Stimulated activated CD4-positive, alpha-beta T cell treated with anti-CD3 and anti-CD28 coated beads, Interleukin-1b, Interleukin-23, amount 100 ng/mL, for 4 hours (primary cell): ENCODE data around the gene PCNT.
A peak's percentile ranks its signal among the peaks of the same experiment; 100 is the strongest.
"Not testable (repeated sequence)": the region's sequence is repeated elsewhere in the genome, so short reads cannot be mapped to it uniquely, and the experiment has no call there.

Experiments
- DNase-seq, 2 donors: peaks; one replicate each; pipeline ENCODE4 v3.0.0-alpha.2; 2020; ENCODE audit warnings: low read depth in 2 of 2

Gene PCNT

DNA sequence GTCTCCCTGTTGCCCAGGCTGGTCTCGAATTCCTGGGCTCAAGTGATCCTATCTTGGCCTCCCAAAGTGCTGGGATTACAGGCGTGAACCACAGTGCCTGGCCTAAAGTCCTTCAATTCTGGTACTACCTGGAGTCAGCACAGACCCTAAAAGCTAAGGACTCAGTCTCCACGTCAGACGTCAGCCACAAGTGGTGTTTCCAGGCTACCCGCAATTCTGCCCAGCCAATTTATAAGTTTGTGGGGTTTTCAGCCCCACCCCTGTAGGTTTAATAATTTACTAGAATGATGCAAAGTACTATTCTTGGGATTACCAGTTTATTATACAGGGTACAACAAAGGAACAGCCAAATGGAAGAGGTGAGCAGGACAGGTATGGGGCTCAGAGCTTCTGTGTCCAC is 124.2 kb downstream of the PCNT start:
- no peak for DNase-seq

GRCh38 chr21:46448855-46449254 is 124.9 kb downstream of the PCNT start:
- not testable (repeated sequence) for DNase-seq

- DNase-seq: no peak
Measured at GRCh38 chr21:46452710-46453109, 128.8 kb downstream of the PCNT start.

- DNase-seq: no peak
Measured at GRCh38 chr21:46454142-46454541, 130.2 kb downstream of the PCNT start.

GRCh38 chr21:46454634-46455390 is 130.9 kb downstream of the PCNT start:
- no peak for DNase-seq

- no peak for DNase-seq
Measured at GRCh38 chr21:46455575-46456385, 131.8 kb downstream of the PCNT start.

DNA sequence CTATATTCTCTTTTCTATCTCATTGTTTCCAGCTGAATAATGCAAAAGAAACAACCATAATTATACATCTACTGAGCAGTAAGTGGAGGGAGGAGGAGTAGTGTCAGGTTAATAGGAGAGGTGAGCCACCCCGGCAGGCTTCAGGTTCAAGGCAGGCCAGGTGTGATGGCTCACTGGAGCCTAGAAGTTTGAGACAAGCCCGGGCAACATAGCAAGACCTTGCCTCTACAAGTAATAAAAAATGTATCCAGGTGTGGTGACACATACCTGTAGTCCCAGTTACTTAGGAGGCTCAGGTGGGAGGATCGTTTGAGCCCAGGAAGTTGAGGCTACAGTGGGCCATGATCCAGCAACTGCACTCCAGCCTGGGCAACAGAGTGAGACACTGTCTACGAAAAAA is 132.8 kb downstream of the PCNT start:
- no peak for DNase-seq

- no peak for DNase-seq
Measured at GRCh38 chr21:46457801-46458314, 133.9 kb downstream of the PCNT start.

- peak; percentile 88 to 89 for DNase-seq
Measured at GRCh38 chr21:46458315-46459023, 134.5 kb downstream of the PCNT start, which contains the start of gene DIP2A. Gene DIP2A (plus strand): TSS chr21:46458891. CDS start chr21:46459132, 241 bp downstream.

DNA sequence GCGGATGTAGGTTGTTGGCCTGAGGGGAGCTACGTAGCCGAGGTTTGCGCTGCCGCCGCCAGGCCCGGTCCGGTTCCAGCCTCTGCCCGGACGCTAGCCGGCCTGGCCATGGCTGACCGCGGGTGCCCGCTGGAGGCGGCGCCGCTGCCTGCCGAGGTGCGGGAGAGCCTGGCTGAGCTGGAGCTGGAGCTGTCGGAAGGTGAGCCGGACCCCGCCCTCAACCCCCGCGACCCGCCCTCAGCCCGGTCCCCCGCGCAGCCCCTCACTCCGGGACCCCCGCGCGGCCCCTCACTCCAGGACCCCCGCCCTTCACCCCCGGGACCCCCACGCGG is 135.0 kb downstream of the PCNT start:
- DNase-seq: no peak

DNA sequence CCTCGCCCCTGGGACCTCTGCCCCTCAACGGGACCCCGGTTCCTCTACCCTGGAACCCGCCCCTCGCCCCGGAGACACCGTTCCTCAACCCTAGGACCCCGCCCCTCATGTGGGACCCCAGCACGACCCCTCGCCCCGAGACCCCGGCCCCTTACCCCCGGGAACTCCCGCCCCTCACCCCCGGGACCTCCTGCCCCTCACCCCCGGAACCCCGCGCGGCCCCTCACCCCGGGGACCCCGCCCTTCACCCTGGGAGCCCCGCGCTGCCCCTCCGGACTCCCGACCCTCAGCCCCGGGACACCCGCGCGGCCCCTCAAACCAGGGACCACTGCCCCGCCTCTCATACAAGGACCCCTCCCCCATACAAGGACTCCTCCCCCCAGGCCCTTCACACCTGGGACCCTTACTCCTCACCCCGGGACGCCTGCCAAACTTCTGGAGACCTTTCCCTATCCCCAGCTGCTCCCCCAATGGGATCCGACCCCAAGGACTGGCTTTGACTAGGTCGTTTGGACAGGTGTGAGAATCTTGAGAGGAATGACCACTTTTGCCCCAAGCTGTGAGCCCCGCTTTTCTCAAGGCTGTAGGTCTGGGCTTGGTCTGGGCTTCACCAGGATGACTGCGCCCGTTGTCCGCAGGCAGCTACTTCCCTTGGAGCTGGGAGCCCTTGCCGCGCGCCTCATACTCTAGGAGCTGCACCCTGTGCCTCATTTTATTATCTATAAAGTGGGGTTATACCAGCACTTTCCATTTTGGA is 135.6 kb downstream of the PCNT start:
- peak; percentile 4 to 5 for DNase-seq

DNA sequence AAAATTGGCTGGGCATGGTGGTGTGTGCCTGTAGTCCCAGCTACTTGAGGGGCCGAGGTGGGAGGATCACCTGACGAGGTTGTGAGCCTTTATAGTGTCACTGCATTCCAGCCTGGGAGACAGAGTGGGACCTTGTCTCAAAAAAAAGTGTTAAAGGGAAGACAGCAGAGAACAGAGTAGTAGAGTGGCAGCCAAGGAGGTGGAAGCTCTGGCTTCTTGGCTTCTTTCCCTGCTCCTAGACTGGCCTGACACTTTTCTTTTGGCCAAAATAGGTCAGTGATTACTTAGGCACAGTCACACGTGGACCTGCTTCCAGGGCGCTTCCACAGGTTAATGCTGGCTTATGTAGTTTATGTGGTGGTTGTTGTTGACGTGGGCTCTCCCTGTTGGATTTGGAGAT is 138.0 kb downstream of the PCNT start:
- no peak for DNase-seq

- not testable (repeated sequence) for DNase-seq
Measured at GRCh38 chr21:46465153-46465552, 141.2 kb downstream of the PCNT start.

GRCh38 chr21:46465651-46466050 is 141.7 kb downstream of the PCNT start:
- DNase-seq: no peak

DNA sequence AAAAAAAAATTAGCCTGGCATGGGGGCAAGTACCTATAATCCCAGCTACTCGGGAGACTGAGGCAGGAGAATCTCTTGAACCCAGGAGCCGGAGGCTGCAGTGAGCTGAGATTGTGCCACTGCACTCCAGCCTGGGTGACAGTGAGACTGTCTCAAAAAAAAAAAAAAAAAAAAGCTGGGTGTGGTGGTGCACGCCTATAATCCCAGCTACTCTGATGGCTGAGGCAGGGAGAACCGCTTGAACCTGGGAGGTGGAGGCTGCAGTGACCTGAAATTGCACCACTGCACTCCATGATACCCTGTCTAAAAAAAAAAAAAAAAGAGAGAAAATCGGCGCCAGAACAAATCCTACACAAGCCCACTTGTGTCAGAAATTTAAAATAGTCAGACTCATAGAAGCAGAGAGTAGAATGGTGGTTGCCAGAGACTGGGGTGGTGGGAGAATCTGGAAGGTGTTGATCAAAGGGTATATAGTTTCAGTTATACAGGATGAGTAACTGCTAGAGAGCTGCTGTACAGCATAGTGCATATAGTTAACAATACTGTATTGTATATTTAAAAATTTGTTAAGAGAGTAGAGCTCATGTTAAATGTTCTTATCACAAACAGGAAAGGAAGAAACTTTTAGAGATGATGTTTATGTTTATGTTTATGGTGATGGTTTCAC is 144.3 kb downstream of the PCNT start:
- DNase-seq: no peak

DNA sequence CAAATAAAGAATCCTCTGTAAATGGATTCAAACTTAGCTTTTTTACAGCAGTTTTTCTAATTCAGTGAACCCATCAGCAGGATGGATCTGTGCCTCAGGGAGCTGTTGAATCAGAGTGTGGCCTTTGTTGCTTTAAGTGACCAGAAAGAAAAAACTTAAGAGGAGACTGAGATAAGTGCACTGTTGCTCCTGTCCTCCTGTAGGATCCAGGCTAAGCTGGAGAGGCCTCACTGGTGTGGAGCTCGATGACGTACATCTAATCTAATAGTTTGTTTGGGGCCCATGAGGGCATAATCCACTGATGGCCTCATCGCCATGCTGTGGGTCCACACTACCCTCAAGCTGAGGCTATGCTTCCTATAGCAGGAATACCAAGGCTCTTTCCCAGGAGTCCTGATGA is 145.3 kb downstream of the PCNT start:
- DNase-seq: no peak

GRCh38 chr21:46471514-46471913 is 147.6 kb downstream of the PCNT start:
- DNase-seq: no peak

- no peak for DNase-seq
Measured at GRCh38 chr21:46472246-46472645, 148.3 kb downstream of the PCNT start.

DNA sequence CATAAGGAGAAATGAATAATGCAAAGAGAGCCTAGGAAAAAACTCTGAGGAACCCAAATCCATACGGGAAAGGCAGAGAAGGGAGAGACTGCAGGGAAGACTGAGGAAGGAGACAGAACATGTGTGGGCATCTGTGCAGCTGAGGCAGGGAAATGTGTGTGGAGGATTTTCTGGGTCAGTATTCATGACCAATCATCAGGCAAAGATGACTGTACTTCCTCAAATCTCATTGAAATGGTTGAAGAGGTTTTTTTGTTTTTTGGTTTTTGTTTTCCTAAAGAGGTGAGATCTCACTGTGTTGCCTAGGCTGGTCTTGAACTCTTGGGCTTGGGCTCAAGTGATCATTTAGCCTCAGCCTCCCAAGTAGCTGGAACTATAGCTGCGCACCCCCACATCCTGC is 150.4 kb downstream of the PCNT start:
- DNase-seq: no peak

DNA sequence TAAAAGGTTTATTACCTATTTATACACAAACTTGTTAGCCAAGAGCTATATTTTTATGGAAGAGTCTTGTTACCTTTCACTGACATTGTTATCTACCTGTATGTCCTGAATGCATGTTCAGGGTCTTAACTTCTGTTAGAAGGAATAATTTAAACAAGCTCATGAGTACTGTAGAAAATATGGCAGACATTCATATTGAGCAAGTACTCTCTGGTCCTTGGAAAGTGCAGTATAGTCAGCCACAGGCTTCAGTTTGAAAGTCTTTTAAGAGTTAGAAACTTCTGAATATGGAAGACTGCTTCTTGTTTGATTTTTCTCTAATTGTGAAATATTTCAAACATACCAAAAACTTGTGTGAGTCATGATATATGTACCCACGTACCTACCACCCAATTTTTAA is 151.3 kb downstream of the PCNT start:
- no peak for DNase-seq

DNA sequence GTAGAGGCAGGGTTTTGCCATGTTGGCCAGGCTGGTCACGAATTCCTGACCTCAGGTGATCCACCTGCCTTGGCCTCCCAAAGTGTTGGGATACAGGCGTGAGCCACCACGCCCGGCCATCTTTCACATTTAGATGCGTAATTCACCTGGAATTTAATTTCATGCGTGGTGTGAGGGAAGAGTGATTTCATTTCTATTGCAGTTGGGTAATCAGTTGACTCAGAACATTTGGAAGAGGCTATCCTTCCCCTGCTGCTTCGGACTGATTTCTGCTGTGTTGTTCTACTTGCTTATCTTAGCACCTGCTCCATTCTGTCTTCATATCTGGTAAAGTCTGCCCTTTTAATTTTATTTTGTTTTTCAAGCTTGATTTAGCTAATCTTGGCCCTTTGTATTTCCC is 153.8 kb downstream of the PCNT start:
- no peak for DNase-seq
